Stimulated activated CD8-positive, alpha-beta memory T cell treated with anti-CD3 and anti-CD28 coated beads, Interleukin-7, amount 100 ng/mL, for 1 hour (primary cell): ENCODE measurements around the gene NAV2.
"Not testable (repeated sequence)": the region's sequence is repeated elsewhere in the genome, so short reads cannot be mapped to it uniquely, and the experiment has no call there.

Experiments
- DNase-seq, 2 donors: peaks; one replicate each; pipeline ENCODE4 v3.0.0-alpha.2; 2020; ENCODE audit warnings: low read depth in 2 of 2

The NAV2 gene

GRCh38 chr11:19995145-19995544 is 282.5 kb downstream of the NAV2 start:
- no peak for DNase-seq

- DNase-seq: no peak
Measured at GRCh38 chr11:19996571-19996970, 283.9 kb downstream of the NAV2 start.

- no peak for DNase-seq
Measured at GRCh38 chr11:20000022-20000350, 287.3 kb downstream of the NAV2 start.

- no peak for DNase-seq
Measured at GRCh38 chr11:20000351-20001134, 287.9 kb downstream of the NAV2 start.

- DNase-seq: no peak
Measured at GRCh38 chr11:20002312-20003216, 289.9 kb downstream of the NAV2 start.

- no peak for DNase-seq
Measured at GRCh38 chr11:20003351-20003750, 290.7 kb downstream of the NAV2 start.

- no peak for DNase-seq
Measured at GRCh38 chr11:20004866-20005265, 292.2 kb downstream of the NAV2 start.

GRCh38 chr11:20005747-20006146 is 293.1 kb downstream of the NAV2 start:
- no peak for DNase-seq

GRCh38 chr11:20006618-20007017 is 294.0 kb downstream of the NAV2 start:
- DNase-seq: not testable (repeated sequence)

GRCh38 chr11:20007386-20007785 is 294.7 kb downstream of the NAV2 start:
- no peak for DNase-seq

- no peak for DNase-seq
Measured at GRCh38 chr11:20008190-20008870, 295.7 kb downstream of the NAV2 start.

- DNase-seq: no peak
Measured at GRCh38 chr11:20008871-20009644, 296.4 kb downstream of the NAV2 start.

GRCh38 chr11:20010156-20010850 is 297.7 kb downstream of the NAV2 start:
- DNase-seq: no peak

- no peak for DNase-seq
Measured at GRCh38 chr11:20010851-20011225, 298.2 kb downstream of the NAV2 start.

GRCh38 chr11:20011307-20011951 is 298.8 kb downstream of the NAV2 start:
- DNase-seq: no peak

- no peak for DNase-seq
Measured at GRCh38 chr11:20013346-20014066, 300.9 kb downstream of the NAV2 start.

GRCh38 chr11:20014067-20014402 is 301.4 kb downstream of the NAV2 start:
- DNase-seq: no peak

GRCh38 chr11:20015101-20015500 is 302.5 kb downstream of the NAV2 start:
- no peak for DNase-seq

- no peak for DNase-seq
Measured at GRCh38 chr11:20015529-20016427, 303.1 kb downstream of the NAV2 start.
